HEK293T (cell line): ENCODE data around the gene CCDC175.

Experiments used
- ARNT ChIP-seq: fragments of 450-650 bp; IDR thresholded peaks from 2 replicates; pipeline ENCODE4 v1.6.1; 2017; ENCODE audit warnings: mild to moderate bottlenecking
- BHLHE40 ChIP-seq: fragments of 450-650 bp; IDR thresholded peaks from 2 replicates; pipeline ENCODE4 v1.6.1; 2016; ENCODE audit warnings: mild to moderate bottlenecking, moderate library complexity, borderline replicate concordance
- FOXA1 ChIP-seq: fragments of 450-650 bp; IDR thresholded peaks from 2 replicates; pipeline ENCODE4 v1.6.1; 2016; ENCODE audit warnings: mild to moderate bottlenecking
- FOXK2 ChIP-seq: fragments of 450-650 bp; IDR thresholded peaks from 2 replicates; pipeline ENCODE4 v1.6.1; 2016; ENCODE audit warnings: mild to moderate bottlenecking
- HDGF ChIP-seq: fragments of 450-650 bp; IDR thresholded peaks from 2 replicates; pipeline ENCODE4 v1.6.1; 2017; ENCODE audit warnings: antibody characterized with exemption, borderline replicate concordance
- L3MBTL2 ChIP-seq: fragments of 450-650 bp; conservative IDR thresholded peaks from 2 replicates; pipeline ENCODE4 v1.6.1; 2016; ENCODE audit warnings: mild to moderate bottlenecking
- LEF1 ChIP-seq: fragments of 450-650 bp; IDR thresholded peaks from 2 replicates; pipeline ENCODE4 v1.6.1; 2017; ENCODE audit warnings: mild to moderate bottlenecking, borderline replicate concordance
- NFRKB ChIP-seq: fragments of 450-650 bp; IDR thresholded peaks from 2 replicates; pipeline ENCODE4 v1.6.1; 2016; ENCODE audit warnings: mild to moderate bottlenecking, moderate library complexity
- PKNOX1 ChIP-seq: fragments of 450-650 bp; IDR thresholded peaks from 2 replicates; pipeline ENCODE4 v1.6.1; 2016
- SP1 ChIP-seq: fragments of 450-650 bp; IDR thresholded peaks from 2 replicates; pipeline ENCODE4 v1.6.1; 2017
- SUZ12 ChIP-seq: fragments of 450-650 bp; IDR thresholded peaks from 2 replicates; pipeline ENCODE4 v1.6.1; 2016; ENCODE audit warnings: mild to moderate bottlenecking
- TARDBP ChIP-seq: fragments of 450-650 bp; IDR thresholded peaks from 2 replicates; pipeline ENCODE4 v1.6.1; 2016
- ZNF384 ChIP-seq: fragments of 450-650 bp; IDR thresholded peaks from 2 replicates; pipeline ENCODE4 v1.6.1; 2016

- TF ChIP-seq FOXA1 = no peak
- no peak for TF ChIP-seq NFRKB
- TF ChIP-seq SP1 = no peak
- TF ChIP-seq FOXK2 = no peak
- TF ChIP-seq PKNOX1 = no peak
- no peak for TF ChIP-seq ZNF384
- TF ChIP-seq BHLHE40 = no peak
- no peak for TF ChIP-seq HDGF
- TF ChIP-seq SUZ12 = no peak
- no peak for TF ChIP-seq L3MBTL2
- TF ChIP-seq LEF1 = no peak
- no peak for TF ChIP-seq ARNT
- TF ChIP-seq TARDBP = no peak
Observed at GRCh38 chr14:59507752-59508103, 68.9 kb downstream of the CCDC175 start.
